Caki2 (cell line): ENCODE data around the gene C1QL1. TPM values are rescaled to one million over a fixed set of nuclear protein-coding genes. Genes with fewer than 3 reads are reported as not detected.

Experiments
- DNase-seq: peaks from one replicate; pipeline ENCODE4 v3.0.0-alpha.2; 2015; ENCODE audit warnings: low read depth
- in situ Hi-C: cut with HindIII; loops from 2 replicates; pipeline ENCODE4 v1.10.0; 2016; ENCODE audit warnings: low sequenced_read_pairs, low pct_unique_long_range_greater_than_20kb, mixed read lengths
- total RNA-seq: library from RNA; depleted of rRNA; stranded (reverse); fragments of >200 nt; shearing (Covaris generic); gene quantifications from 2 replicates; pipeline ENCODE4 v1.2.3, GENCODE V29; 2014; ENCODE audit warnings: low replicate concordance

Gene C1QL1
- total RNA-seq, 1 experiment from 2014 or later: 12.5 TPM

- in situ Hi-C loops: no loop called here
- no peak for DNase-seq
Observed at GRCh38 chr17:44992242-44992939, 24.3 kb upstream of the C1QL1 start.

DNA sequence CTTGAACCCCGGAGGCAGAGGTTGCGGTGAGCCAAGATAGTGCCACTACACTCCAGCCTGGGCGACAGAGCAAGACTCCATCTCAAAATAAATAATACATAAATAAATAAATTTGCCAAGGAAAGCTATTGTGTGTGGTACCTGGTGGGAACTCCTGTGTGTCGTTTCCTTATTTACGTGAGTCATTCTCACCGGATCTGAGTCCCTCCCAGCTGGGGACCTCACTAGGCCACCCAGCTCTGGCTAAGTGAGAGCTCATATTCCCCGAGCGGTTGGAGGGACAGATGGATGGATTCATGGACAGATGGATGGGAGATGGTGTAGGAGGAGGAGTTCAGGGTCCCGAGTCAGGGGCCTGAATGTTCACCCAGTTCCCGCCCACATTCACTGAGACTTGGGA is 22.9 kb upstream of the C1QL1 start:
- in situ Hi-C loops: no loop called here
- no peak for DNase-seq

DNA sequence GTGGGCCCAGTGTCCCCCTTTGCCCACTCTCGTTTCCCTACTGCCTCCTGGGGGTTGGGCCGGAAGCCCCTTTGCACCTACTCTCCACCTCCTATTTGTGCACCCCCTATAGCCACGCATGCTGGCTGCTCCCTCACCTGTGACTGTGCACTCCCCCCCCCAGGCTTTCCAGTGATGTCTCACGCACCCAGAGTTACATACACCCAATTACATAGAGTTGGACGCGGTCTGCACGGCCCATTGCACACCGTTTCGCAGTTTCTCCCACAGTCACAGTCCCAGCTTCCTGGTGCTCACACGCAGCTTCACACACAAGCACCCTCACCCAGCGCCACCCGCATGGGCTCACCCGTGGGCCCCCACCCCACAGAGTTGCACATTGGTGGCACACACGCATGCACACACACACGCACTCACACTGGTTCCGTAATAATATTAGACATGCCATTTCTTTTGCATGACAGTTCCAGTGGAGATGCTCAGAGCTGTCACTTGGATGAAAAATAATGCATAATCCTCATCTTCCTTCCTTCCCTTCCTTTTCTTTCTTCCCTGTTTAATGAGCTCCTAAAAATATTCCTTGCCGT is 21.5 kb upstream of the C1QL1 start:
- no peak for DNase-seq
- in situ Hi-C loops: no loop called here

DNA sequence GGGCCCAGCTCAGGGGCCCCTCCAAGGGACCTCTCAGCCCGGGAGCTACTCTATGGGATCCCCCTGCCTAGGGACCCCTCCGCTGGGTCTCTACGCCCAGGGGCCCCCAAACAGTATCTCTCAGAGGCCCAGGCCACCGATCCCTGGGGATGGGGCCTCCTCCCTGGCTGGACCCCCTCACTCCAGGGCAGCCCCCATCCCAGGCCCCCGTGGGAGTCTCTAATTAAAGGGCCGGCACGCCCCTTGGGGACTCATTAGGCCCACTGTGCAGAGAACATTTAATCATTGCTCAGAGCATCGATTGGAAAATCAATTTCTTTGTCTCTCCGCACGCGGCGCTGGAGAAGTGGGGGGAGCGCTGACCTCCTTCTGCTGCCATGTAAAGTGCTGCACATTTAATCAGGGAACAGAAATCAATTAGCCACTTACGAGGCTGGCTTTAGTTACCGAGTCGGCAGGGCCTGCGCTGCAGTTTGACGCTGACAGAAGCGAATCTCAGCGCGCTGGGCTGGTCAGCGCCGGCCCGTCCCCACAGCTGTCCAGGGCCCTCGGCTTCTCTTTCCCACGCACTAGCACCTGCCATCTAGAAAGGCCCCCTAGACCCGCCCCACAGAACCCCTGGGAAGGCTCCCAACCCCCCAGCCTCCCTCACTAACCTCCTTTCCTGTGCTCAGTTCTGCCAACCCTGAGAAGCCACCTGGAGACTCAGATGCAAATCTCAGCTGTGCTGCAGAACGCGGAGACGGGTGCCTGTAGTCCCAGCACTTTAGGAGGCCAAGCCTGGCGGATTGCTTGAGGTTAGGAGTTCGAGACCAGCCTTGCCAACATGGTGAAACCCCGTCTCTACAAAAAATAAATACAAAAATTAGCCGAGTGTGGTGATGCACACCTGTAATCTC is 20.2 kb upstream of the C1QL1 start:
- DNase-seq: no peak
- in situ Hi-C loops: no loop called here

DNA sequence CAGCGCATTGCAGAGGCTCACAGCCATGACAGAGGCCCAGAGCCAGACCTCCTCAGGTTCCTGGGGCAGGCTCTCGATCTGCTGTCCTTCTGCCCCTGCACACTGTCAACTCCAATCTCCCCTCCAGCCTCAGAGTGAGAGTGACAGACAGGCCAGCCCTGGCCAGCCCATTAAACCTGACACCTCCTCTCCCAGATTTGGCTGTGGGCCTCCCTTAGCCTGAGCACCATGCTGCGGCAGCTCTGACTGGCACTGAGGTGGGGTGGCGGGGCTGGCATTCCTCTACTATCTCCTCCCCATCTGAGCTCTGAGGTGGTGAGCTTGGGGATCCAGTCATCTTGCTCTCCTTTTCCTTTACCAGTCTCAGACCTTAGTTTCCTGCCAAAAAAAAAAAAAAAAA is 15.5 kb upstream of the C1QL1 start:
- in situ Hi-C loops: no loop called here
- DNase-seq: no peak

- in situ Hi-C loops: no loop called here
- DNase-seq: no peak
Observed at GRCh38 chr17:44982113-44982702, 14.1 kb upstream of the C1QL1 start.

DNA sequence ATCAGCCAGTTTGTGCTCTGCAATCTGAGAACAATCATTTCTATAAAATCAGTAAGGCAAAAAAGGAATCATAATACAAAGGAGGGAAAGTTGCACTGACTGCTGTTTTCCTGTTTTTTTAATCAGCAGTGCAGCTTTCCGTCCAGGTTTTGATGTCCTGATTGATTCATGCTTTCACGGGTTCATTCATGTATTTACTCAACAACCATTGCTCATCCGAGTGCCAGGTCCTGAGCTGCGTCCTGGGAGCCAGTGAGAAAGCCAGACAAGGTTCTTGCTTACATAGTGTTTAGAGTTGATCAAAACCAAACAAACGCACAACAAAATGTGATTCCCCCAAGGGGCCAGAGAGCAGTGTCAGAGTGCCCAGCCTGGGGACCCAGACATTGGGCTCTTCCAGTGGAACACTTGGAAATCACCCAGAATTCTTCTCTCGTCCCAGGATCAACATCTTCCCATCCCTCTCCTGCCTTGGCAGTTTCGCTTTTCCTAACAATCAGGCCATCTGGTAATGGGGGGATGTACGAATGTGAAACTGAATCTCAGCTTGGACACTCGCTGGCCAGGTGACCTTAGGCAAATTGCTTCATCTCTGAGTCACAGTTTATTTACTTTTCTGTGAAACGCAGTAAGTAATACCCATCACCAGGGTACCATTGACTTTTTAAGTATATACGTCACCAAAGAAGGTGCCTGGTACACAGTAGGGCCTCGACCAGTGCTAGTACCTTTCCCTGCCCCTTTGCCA is 13.3 kb upstream of the C1QL1 start:
- in situ Hi-C loops: no loop called here

GRCh38 chr17:44979426-44979995 is 11.4 kb upstream of the C1QL1 start:
- in situ Hi-C loops: no loop called here
- DNase-seq: no peak

More for the DNA sequence above, 13.3 kb upstream of the C1QL1 start:
- peak; percentile 38 for DNase-seq

GRCh38 chr17:44978807-44979206 is 10.7 kb upstream of the C1QL1 start:
- DNase-seq: no peak
- in situ Hi-C loops: no loop called here

GRCh38 chr17:44977814-44978550 is 9.9 kb upstream of the C1QL1 start:
- in situ Hi-C loops: no loop called here
- no peak for DNase-seq

- in situ Hi-C loops: no loop called here
Observed at GRCh38 chr17:44977065-44977464, 9.0 kb upstream of the C1QL1 start.

GRCh38 chr17:44976206-44976605 is 8.1 kb upstream of the C1QL1 start:
- DNase-seq: no peak
- in situ Hi-C loops: no loop called here

More at GRCh38 chr17:44977065-44977464, 9.0 kb upstream of the C1QL1 start:
- DNase-seq: no peak

DNA sequence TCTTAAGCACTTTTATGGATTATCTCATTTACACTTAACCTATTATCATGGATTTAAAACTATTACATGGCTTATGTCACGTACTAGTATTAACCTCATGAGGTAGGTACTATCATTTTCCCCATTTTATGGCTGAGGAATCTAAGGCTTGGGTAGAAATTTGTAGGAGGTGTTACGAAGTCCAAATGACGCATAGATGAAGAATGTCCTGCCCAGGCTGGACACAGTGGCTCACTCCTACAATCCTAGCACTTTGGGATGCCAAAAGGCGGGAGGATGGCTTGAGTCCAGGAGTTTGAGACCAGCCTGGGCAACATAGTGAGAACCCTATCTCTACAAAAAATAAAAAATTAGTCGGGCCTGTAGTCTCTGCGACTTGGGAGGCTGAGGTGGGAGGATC is 4.8 kb upstream of the C1QL1 start:
- peak; percentile 44 for DNase-seq
- in situ Hi-C loops: no loop called here

- in situ Hi-C loops: no loop called here
- no peak for DNase-seq
Observed at GRCh38 chr17:44971776-44972483, 3.8 kb upstream of the C1QL1 start.

DNA sequence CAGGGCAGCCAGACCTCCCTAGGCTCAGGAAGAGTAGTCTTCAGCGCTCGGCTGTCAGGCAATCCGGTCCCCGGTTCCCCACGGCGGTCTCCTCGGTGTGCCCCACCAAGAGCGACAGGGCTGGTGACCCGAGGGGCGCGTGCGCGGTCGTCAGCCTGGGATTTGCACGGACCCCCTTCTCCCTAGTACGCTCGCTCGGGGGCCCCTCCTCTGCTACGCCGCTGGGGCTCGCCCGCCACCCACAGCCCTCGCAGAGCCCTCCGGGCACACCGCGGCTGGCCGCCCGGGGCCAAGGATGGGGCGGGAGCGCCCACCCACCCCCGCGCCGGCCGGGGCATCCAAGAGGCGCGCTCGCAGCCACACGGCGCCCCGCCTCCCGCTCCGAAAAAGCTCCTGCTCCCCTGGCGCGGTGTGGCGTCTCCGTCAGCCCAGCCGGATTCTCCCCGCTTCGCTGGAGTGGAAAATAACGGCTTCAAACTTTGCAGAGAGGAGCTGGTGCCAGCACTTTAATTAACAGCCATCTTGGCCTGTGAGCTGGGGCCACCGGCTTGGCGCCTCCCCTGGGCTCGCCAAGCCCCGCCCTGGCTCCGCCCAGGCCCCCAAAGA is 2.1 kb upstream of the C1QL1 start:
- peak; percentile 65 for DNase-seq
- in situ Hi-C loops: no loop called here

- DNase-seq: no peak
- in situ Hi-C loops: no loop called here
Observed at GRCh38 chr17:44969144-44969780, 1.2 kb upstream of the C1QL1 start.
